ENCODE results near the gene RASL10B.
"Not testable (repeated sequence)": the region's sequence is repeated elsewhere in the genome, so short reads cannot be mapped to it uniquely, and the experiment has no call there.

The RASL10B gene

GRCh38 chr17:35749560-35750412 lies 18.3 kb downstream of the RASL10B start:
- TF ChIP-seq CTCF (IDR thresholded peaks at IDR 0.05; ENCODE audit: extremely low read depth, insufficient read depth, missing control alignments) = no peak
- in situ Hi-C loops (cut with MboI; ENCODE audit: low pct_unique_long_range_greater_than_20kb, low sequenced_read_pairs, unreplicated experiment) = loop anchor here (25.0 kb wide), 1 partner anchor 137 kb away; no protein-coding TSS in a partner anchor
- DNase-seq (ENCODE audit: low spot score) = no peak

DNA sequence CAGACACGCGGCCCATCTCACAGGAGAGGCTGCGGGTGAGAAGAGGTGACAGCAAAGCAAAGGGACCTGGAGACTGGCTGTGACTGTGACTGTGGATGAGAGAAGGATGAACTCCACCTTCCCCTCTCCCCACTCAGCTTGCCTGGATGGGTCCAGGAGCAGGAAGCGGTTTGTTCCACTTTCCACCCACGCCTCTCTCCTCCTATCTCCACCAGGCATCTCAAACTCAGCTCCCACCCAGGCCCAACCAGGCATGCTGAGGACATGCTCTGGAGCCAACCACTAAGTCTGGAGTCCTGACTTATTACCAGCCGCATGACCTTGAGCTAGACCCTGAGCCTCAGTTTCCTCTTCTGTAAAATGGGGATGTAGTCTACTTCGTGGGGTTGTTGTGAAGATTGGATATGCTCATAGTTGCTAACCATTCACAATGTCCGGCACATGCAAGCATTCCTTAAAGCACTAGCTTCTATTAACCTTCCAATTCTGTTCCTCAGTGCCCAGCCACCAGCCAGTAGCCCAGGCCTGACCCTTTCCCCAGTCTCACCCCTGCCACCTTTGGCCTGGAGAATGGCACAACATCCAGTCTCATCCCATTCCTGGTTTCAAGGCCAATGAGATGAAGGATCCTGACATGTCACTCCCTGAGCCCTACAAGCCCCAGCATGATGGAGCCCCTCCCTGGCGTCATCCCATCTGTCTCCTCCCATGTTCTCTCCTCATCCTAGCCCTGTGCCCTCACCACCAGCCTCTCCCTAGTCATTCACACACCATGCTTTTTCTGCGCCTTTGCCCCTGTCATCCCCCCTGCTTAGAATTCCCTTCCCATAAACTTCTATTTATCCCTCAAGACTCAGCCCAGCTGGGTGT lies 19.3 kb downstream of the RASL10B start:
- DNase-seq (ENCODE audit: low spot score) = no peak
- TF ChIP-seq CTCF (IDR thresholded peaks at IDR 0.05; ENCODE audit: extremely low read depth, insufficient read depth, missing control alignments) = no peak
- in situ Hi-C loops (cut with MboI; ENCODE audit: low pct_unique_long_range_greater_than_20kb, low sequenced_read_pairs, unreplicated experiment) = no loop called here

- DNase-seq (ENCODE audit: low spot score); in situ Hi-C loops (cut with MboI; ENCODE audit: low pct_unique_long_range_greater_than_20kb, low sequenced_read_pairs, unreplicated experiment): not testable (repeated sequence)
Measured at GRCh38 chr17:35751541-35751940, 20.1 kb downstream of the RASL10B start.

GRCh38 chr17:35752471-35752870 lies 21.0 kb downstream of the RASL10B start:
- no peak for DNase-seq (ENCODE audit: low spot score)
- TF ChIP-seq CTCF (IDR thresholded peaks at IDR 0.05; ENCODE audit: extremely low read depth, insufficient read depth, missing control alignments) = no peak
- in situ Hi-C loops (cut with MboI; ENCODE audit: low pct_unique_long_range_greater_than_20kb, low sequenced_read_pairs, unreplicated experiment) = no loop called here

DNA sequence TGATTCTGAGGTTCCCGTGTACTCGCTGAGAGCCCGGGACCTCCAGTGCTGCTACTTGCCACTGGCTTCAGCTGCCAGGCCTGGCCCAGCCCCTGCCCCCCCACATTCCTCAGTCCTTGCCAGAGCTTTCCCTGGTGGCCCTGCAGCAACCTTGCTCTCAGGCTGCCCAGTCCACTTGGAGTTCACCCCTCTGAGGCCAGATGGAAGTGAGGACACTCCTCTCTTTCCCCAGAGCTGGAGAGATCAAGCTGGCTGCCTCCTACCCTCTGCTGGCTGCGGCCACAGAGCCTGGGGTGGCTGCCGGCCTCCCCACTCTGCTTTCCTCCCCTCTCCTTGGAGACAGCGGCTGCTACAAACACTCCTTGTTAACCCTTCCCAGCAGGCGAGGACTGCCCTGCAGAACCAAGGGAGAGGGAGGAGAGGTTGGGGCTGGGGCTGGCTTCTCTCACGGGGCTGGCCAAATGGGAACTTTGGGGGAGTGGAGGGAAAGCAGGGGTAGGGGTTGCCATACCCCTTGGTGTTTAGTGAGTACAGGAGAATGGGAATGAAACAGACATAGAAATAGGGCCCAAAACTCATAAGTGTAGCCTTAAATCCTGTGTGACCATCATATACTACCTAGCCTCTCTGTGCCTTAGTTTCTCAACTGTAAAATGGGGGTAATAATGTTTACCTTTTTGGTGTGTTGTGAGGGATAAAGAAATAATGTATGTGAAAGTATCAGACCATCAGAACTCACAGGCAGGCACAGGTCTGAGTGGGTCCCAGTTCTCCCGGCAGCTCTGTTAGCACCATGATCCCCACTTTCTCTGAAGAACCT lies 21.7 kb downstream of the RASL10B start, which contains the start of gene GAS2L2:
Gene GAS2L2, minus strand, starts transcription at position 295 of the 820 bp plus-strand sequence. CDS start 389 bp downstream, outside the sequence.
- TF ChIP-seq CTCF (IDR thresholded peaks at IDR 0.05; ENCODE audit: extremely low read depth, insufficient read depth, missing control alignments) = no peak
- in situ Hi-C loops (cut with MboI; ENCODE audit: low pct_unique_long_range_greater_than_20kb, low sequenced_read_pairs, unreplicated experiment) = no loop called here
- DNase-seq (ENCODE audit: low spot score) = no peak

DNA sequence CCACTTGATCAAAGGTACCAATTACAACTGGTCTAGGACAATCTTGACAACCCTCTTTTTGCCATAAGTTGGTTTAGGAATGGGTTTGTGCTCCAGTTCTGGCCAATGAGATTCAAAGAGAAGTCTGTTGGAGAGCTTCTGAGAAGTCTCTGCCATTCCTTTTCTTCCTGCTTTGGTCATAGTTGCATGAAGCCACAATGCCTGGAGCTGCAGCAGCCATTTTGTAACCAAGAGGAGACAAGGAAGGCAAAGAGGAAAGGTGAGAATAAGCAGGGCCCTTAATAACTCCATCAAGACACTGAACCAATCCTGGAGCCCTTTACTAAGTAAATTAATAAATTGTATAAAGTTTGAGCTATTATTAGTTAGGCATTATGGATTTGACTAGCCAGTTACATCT lies 25.8 kb downstream of the RASL10B start:
- in situ Hi-C loops (cut with MboI; ENCODE audit: low pct_unique_long_range_greater_than_20kb, low sequenced_read_pairs, unreplicated experiment) = no loop called here
- DNase-seq (ENCODE audit: low spot score) = no peak
- TF ChIP-seq CTCF (IDR thresholded peaks at IDR 0.05; ENCODE audit: extremely low read depth, insufficient read depth, missing control alignments) = no peak
